ENCODE measurements around the gene LRRC3C. TPM values are rescaled to one million over a fixed set of nuclear protein-coding genes. Genes with fewer than 3 reads are reported as not detected.

Gene LRRC3C
- total RNA-seq, 1 donor from 2014 or later: not detected

DNA sequence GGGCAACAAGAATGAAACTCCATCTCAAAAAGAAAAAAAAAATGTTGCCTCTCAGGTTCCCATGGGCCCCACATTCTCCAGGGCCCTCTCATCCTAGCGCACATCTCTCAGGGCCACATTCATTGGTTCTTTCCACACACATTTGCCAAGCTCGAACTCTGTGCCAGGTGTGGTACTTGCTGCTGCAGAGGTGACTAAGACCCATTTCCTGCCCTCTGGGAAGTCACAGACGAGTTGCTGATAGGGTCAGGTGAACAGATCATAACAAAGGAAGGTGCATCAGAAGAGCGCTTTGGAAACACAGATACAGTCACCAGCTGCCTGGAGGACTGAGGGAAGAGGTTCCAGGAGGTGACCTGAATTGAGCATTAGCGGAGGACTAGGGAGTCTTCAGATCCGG is 36.3 kb downstream of the LRRC3C start:
- H2AFZ ChIP-seq (ENCODE audit: low read depth, low read length): no peak overlapping the region
- DNase-seq (ENCODE audit: low read depth): no peak
- TF ChIP-seq, protein P1, sequence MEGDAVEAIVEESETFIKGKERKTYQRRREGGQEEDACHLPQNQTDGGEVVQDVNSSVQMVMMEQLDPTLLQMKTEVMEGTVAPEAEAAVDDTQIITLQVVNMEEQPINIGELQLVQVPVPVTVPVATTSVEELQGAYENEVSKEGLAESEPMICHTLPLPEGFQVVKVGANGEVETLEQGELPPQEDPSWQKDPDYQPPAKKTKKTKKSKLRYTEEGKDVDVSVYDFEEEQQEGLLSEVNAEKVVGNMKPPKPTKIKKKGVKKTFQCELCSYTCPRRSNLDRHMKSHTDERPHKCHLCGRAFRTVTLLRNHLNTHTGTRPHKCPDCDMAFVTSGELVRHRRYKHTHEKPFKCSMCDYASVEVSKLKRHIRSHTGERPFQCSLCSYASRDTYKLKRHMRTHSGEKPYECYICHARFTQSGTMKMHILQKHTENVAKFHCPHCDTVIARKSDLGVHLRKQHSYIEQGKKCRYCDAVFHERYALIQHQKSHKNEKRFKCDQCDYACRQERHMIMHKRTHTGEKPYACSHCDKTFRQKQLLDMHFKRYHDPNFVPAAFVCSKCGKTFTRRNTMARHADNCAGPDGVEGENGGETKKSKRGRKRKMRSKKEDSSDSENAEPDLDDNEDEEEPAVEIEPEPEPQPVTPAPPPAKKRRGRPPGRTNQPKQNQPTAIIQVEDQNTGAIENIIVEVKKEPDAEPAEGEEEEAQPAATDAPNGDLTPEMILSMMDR (IDR thresholded peaks at IDR 0.05; ENCODE audit: insufficient read depth, low read depth, low read length): no peak
- no peak for TF ChIP-seq EZH2 (IDR thresholded peaks at IDR 0.05; ENCODE audit: insufficient read depth, low read length)
- no peaks in the 10 kb centered on the region for H3K79me2 ChIP-seq (ENCODE audit: insufficient read depth, low read length)
- Mint-ChIP-seq H3K9me3 (ENCODE audit: unreplicated experiment) (no peaks in the 10 kb centered on the region), H3K27me3 (ENCODE audit: low read depth, unreplicated experiment) (peaks cover 41% of the 10 kb centered on the region), H3K4me1 (ENCODE audit: low read depth, unreplicated experiment) (peaks cover 10% of the 10 kb centered on the region), H3K36me3 (ENCODE audit: low read depth, unreplicated experiment) (no peaks in the 10 kb centered on the region), H3K4me3 (ENCODE audit: unreplicated experiment) (no peak overlapping the region), H3K27ac (ENCODE audit: unreplicated experiment) (no peak overlapping the region)
- H3K9ac ChIP-seq (ENCODE audit: low read length): no peak overlapping the region
- no peak for FAIRE-seq
- H3K27me3 ChIP-seq (ENCODE audit: insufficient read depth, low read length): no peaks in the 10 kb centered on the region
- H3K36me3 ChIP-seq (ENCODE audit: insufficient read depth, low read length): no peaks in the 10 kb centered on the region
- no peak overlapping the region for H3K27ac ChIP-seq (ENCODE audit: low read depth, low read length)
- H3K4me2 ChIP-seq (ENCODE audit: low read length): no peak overlapping the region
- no peaks in the 10 kb centered on the region for H3K4me1 ChIP-seq (ENCODE audit: insufficient read depth, low read length)
- no peaks in the 10 kb centered on the region for H4K20me1 ChIP-seq (ENCODE audit: insufficient read depth, low read length)
- H3K9me3 ChIP-seq (ENCODE audit: insufficient read depth, low read depth, low read length): no peaks in the 10 kb centered on the region
- H3K4me3 ChIP-seq (ENCODE audit: insufficient read depth, low read depth, low read length): no peak overlapping the region

GRCh38 chr17:39965017-39965699 is 37.6 kb downstream of the LRRC3C start:
- H3K4me3 Mint-ChIP-seq (ENCODE audit: unreplicated experiment): no peak overlapping the region
- Histone ChIP-seq H3K27ac (ENCODE audit: low read depth, low read length) (no peak overlapping the region), H3K9me3 (ENCODE audit: insufficient read depth, low read depth, low read length) (no peaks in the 10 kb centered on the region), H2AFZ (ENCODE audit: low read depth, low read length) (no peak overlapping the region), H3K36me3 (ENCODE audit: insufficient read depth, low read length) (no peaks in the 10 kb centered on the region), H3K4me2 (ENCODE audit: low read length) (no peak overlapping the region), H3K9ac (ENCODE audit: low read length) (no peak overlapping the region), H3K4me1 (ENCODE audit: insufficient read depth, low read length) (no peaks in the 10 kb centered on the region), H3K27me3 (ENCODE audit: insufficient read depth, low read length) (no peaks in the 10 kb centered on the region), H4K20me1 (ENCODE audit: insufficient read depth, low read length) (no peaks in the 10 kb centered on the region), H3K4me3 (ENCODE audit: insufficient read depth, low read depth, low read length) (no peak overlapping the region), H3K79me2 (ENCODE audit: insufficient read depth, low read length) (no peaks in the 10 kb centered on the region)
- no peak for DNase-seq (ENCODE audit: low read depth)
- no peak overlapping the region for H3K27ac Mint-ChIP-seq (ENCODE audit: unreplicated experiment)
- no peak for TF ChIP-seq EZH2 (IDR thresholded peaks at IDR 0.05; ENCODE audit: insufficient read depth, low read length)
- TF ChIP-seq, protein P1 (IDR thresholded peaks at IDR 0.05; ENCODE audit: insufficient read depth, low read depth, low read length): no peak
- H3K36me3 Mint-ChIP-seq (ENCODE audit: low read depth, unreplicated experiment): no peaks in the 10 kb centered on the region
- H3K9me3 Mint-ChIP-seq (ENCODE audit: unreplicated experiment): no peaks in the 10 kb centered on the region
- peaks cover 6% of the 10 kb centered on the region for H3K4me1 Mint-ChIP-seq (ENCODE audit: low read depth, unreplicated experiment)
- peaks cover 50% of the 10 kb centered on the region for H3K27me3 Mint-ChIP-seq (ENCODE audit: low read depth, unreplicated experiment)
- no peak for FAIRE-seq

GRCh38 chr17:39966771-39967170 is 39.2 kb downstream of the LRRC3C start:
- TF ChIP-seq, protein P1 (IDR thresholded peaks at IDR 0.05; ENCODE audit: insufficient read depth, low read depth, low read length): no peak
- TF ChIP-seq EZH2 (IDR thresholded peaks at IDR 0.05; ENCODE audit: insufficient read depth, low read length): no peak
- Mint-ChIP-seq H3K36me3 (ENCODE audit: low read depth, unreplicated experiment) (no peaks in the 10 kb centered on the region), H3K4me3 (ENCODE audit: unreplicated experiment) (no peak overlapping the region), H3K27me3 (ENCODE audit: low read depth, unreplicated experiment) (peaks cover 47% of the 10 kb centered on the region), H3K27ac (ENCODE audit: unreplicated experiment) (no peak overlapping the region), H3K9me3 (ENCODE audit: unreplicated experiment) (peaks cover 2% of the 10 kb centered on the region), H3K4me1 (ENCODE audit: low read depth, unreplicated experiment) (no peaks in the 10 kb centered on the region)
- Histone ChIP-seq H3K4me1 (ENCODE audit: insufficient read depth, low read length) (no peaks in the 10 kb centered on the region), H3K27me3 (ENCODE audit: insufficient read depth, low read length) (peaks cover 5% of the 10 kb centered on the region), H4K20me1 (ENCODE audit: insufficient read depth, low read length) (no peaks in the 10 kb centered on the region), H3K36me3 (ENCODE audit: insufficient read depth, low read length) (no peaks in the 10 kb centered on the region), H3K27ac (ENCODE audit: low read depth, low read length) (no peak overlapping the region), H3K79me2 (ENCODE audit: insufficient read depth, low read length) (no peaks in the 10 kb centered on the region), H3K9me3 (ENCODE audit: insufficient read depth, low read depth, low read length) (no peaks in the 10 kb centered on the region), H3K9ac (ENCODE audit: low read length) (no peak overlapping the region), H2AFZ (ENCODE audit: low read depth, low read length) (no peak overlapping the region), H3K4me3 (ENCODE audit: insufficient read depth, low read depth, low read length) (no peak overlapping the region), H3K4me2 (ENCODE audit: low read length) (no peak overlapping the region)
- no peak for DNase-seq (ENCODE audit: low read depth)
- no peak for FAIRE-seq
